ENCODE results near the gene SRCAP. TPM values are rescaled to one million over a fixed set of nuclear protein-coding genes. Genes with fewer than 3 reads are reported as not detected.

The SRCAP gene
- total RNA-seq, 1 donor from 2014 or later, result 17.2 TPM

DNA sequence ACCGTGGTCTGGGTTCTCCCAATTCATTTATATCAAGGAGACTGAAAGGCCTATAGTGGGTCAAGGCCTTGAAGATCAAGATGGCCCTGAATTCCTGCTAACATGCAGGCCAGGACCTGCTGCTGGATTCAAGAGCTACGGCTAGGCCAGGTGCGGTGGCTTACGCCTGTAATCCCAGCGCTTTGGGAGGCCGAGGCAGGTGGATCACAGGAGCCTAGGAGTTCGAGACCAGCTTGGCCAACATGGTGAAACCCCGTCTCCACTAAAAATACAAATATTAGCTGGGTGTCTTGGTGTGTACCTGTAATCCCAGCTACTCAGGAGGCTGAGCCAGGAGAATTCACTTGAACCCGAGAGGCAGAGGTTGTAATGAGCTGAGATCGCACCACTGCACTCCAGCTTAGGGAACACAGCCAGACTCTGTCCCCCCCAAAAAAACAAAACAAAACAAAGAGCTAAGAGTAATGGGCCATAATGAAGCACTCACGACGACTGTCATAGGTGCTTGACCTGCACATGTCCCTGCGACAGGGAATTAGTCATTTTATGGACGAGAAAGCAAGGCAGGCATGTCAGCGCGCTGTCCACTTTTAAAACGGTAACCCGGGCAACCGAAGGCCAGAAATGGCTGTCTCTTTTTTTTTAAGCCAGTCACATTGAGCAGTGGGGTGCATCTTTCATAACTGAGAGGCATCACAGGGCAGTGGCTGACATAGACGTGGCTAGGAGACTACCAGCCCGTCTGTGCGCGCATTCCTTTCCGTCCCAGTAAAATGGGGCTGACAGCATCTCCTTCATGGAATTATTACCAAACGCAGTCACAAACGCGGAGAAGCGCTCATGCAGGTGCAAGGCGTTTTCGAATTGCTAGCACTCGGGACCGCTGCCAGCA, 41.8 kb upstream of the SRCAP start:
- H3K36me3 ChIP-seq (ENCODE audit: control insufficient read depth in 3 of 3, insufficient read depth in 3 of 3, low read length in 3 of 3), result peaks cover 48 to 56% (median 53%) of the 10 kb centered on the region in 3 donors
- peak overlapping the region; percentile 70 to 82 (median 82) for H3K4me3 ChIP-seq (ENCODE audit: low read length in 3 of 3)
- peaks cover 38 to 48% (median 42%) of the 10 kb centered on the region in 3 donors for H3K4me1 ChIP-seq (ENCODE audit: control insufficient read depth in 3 of 3, insufficient read depth in 3 of 3, low read length in 3 of 3)

DNA sequence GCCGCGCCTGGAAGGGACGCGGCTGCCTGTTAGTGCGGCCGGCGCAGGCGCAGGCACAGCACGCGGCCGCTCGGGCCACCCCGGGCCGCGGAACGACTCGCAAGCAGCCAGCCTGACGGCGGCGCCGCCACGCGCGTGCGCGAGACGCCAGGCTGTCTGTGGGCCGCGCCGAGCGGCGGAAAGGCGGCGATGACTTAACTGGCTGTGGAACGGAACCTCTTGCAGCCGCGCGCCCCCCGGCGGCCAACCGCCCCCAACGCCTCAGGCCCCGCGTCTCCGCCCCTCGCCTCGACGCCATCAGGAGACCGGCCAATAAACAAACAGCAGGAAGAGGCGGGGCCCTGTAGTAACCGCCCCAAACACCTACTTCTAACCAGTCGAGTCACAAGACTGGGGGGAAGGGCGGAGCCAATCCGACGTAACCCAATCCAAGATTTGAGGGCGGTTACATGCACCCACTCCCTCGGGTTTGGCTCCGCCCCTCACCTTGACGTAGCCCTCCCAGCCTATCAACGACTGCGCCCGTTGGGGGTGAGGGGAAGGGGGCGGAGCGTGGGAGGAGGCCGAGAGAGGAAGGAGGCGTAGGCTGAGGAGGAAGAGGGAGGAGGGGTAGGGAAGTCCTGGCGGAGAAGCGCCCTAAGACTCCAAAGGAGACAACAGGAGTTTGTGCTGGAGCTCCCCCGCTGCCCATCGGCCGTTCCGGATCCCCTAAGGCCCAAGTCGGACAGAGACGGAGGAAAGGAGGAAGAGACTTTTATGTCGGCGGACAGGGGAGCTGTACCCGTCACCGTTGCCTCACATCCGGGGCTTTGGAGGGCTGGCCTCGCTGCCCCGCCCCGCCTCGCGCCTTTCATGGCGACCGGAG, 40.9 kb upstream of the SRCAP start, which contains the start of gene FBRS:
FBRS (plus strand) TSS at position 566 of the 865 bp plus-strand sequence. CDS start 1,088 bp downstream, outside the sequence.
- H3K27ac ChIP-seq (ENCODE audit: low read depth, low read length), result peak within 1 kb of the TSS; percentile 98
- H3K27me3 ChIP-seq (ENCODE audit: control insufficient read depth in 3 of 3, insufficient read depth in 3 of 3, low read length in 3 of 3), result no peaks in the 10 kb centered on the region
- H3K36me3 ChIP-seq (ENCODE audit: control insufficient read depth in 3 of 3, insufficient read depth in 3 of 3, low read length in 3 of 3), result peaks cover 48 to 57% (median 54%) of the 10 kb centered on the region in 3 donors
- no peaks in the 10 kb centered on the region for H3K9me3 ChIP-seq (ENCODE audit: control insufficient read depth in 3 of 3, low read length in 3 of 3)
- H3K4me3 ChIP-seq (ENCODE audit: low read length in 3 of 3), result peak within 1 kb of the TSS; percentile 86 to 97 (median 88)
- H3K9ac ChIP-seq (ENCODE audit: low read depth in 1 of 3, low read length in 3 of 3), result peak within 1 kb of the TSS; percentile 97 to 98 (median 98)
- H3K4me1 ChIP-seq (ENCODE audit: control insufficient read depth in 3 of 3, insufficient read depth in 3 of 3, low read length in 3 of 3), result peaks cover 32 to 46% (median 38%) of the 10 kb centered on the region in 3 donors

More for the DNA sequence above, 41.8 kb upstream of the SRCAP start:
- Histone ChIP-seq H3K9me3 (ENCODE audit: control insufficient read depth in 3 of 3, low read length in 3 of 3) (no peaks in the 10 kb centered on the region), H3K9ac (ENCODE audit: low read depth in 1 of 3, low read length in 3 of 3) (peak overlapping the region; percentile 79 to 82 (median 80)), H3K27ac (ENCODE audit: low read depth, low read length) (peak overlapping the region; percentile 81), H3K27me3 (ENCODE audit: control insufficient read depth in 3 of 3, insufficient read depth in 3 of 3, low read length in 3 of 3) (no peaks in the 10 kb centered on the region)

DNA sequence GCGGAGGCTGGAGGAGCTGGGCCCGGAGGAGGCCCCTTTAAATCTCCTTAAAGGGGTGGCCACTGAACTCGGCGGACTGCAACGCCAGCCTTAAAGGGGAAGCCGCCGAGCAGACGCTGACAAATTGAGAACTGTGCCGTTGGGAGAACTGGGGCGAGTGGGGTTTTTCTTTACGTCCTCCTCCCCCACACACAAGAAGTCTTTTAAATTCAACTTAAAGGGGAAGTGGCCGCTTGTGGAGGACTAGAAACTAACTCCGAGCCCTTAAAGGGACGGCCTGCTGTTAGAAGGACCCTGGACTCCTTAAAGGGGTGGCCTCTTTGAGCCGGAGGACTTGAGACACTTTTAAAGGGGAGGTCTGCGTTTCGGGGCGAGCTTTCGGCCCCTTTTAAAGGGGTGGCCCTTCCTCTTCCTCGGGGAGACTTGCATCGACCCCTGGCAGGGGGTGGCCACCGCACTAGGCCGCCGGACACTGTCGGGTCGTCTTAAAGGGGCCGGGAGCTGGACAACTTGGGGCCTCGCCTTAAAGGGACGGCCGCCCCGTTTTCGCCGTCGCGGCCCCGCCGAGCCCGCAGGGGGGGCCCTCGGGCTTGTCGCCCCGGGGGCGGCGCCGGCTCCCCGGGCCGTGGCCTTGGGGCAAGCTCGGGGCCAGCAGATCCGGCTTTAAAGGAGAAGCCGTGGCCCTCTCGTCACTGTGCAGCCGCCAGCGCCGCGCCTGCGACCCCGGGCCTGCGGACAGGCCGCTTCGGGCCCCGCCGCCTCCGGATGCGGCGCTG, 40.1 kb upstream of the SRCAP start:
- H3K36me3 ChIP-seq (ENCODE audit: control insufficient read depth in 3 of 3, insufficient read depth in 3 of 3, low read length in 3 of 3), result peaks cover 52 to 57% (median 57%) of the 10 kb centered on the region in 3 donors

DNA sequence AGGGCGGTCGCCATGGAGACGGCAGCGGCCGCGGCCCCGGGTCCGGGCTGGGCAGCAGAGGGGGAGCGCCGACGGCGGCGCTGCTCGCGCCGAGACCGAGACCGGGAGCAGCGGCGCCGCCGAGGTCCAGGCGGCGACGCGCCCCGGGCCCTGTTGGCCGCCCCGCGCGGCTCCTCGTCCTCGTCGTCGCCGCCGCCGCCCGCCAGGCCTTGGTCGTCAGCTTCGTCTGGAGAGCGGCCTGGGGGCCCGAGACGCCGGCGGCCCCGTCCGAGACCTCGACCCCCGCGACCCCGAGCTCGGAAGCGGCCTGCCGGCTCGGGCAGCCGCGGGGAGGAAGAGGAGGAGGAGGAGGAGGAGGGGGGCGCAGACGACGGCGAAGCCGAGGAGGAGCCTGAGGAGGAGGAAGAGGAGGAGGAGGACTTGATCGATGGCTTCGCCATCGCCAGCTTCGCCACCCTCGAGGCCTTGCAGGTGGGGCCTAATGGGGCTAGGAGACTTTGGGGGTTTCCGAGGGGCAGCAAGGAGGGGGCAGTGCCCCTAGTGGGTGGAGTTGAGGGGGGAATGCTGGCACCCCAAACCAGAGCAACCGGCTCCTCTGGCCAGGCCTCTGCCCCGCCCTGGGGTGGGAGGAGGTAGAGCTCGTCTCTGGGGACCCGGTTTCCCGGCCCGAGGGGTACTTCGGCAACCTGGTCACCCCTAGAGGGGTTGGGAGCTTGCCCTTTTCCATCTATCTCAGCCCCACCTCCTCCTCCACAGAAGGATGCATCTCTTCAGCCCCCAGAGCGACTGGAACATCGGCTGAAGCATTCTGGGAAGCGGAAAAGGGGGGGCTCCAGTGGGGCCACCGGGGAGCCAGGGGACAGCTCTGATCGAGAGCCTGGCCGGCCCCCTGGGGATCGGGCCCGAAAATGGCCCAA, 39.2 kb upstream of the SRCAP start:
- Histone ChIP-seq H3K4me1 (ENCODE audit: control insufficient read depth in 3 of 3, insufficient read depth in 3 of 3, low read length in 3 of 3) (peaks cover 32 to 53% (median 43%) of the 10 kb centered on the region in 3 donors), H3K27me3 (ENCODE audit: control insufficient read depth in 3 of 3, insufficient read depth in 3 of 3, low read length in 3 of 3) (no peaks in the 10 kb centered on the region), H3K27ac (ENCODE audit: low read depth, low read length) (peak overlapping the region; percentile 98), H3K4me3 (ENCODE audit: low read length in 3 of 3) (peak overlapping the region; percentile 80 to 97 (median 86)), H3K36me3 (ENCODE audit: control insufficient read depth in 3 of 3, insufficient read depth in 3 of 3, low read length in 3 of 3) (peaks cover 51 to 56% (median 54%) of the 10 kb centered on the region in 3 donors), H3K9ac (ENCODE audit: low read depth in 1 of 3, low read length in 3 of 3) (peak overlapping the region; percentile 97 to 98 (median 98)), H3K9me3 (ENCODE audit: control insufficient read depth in 3 of 3, low read length in 3 of 3) (no peaks in the 10 kb centered on the region)

More for the DNA sequence above, 40.1 kb upstream of the SRCAP start:
- Histone ChIP-seq H3K27ac (ENCODE audit: low read depth, low read length) (peak overlapping the region; percentile 98), H3K27me3 (ENCODE audit: control insufficient read depth in 3 of 3, insufficient read depth in 3 of 3, low read length in 3 of 3) (no peaks in the 10 kb centered on the region), H3K9me3 (ENCODE audit: control insufficient read depth in 3 of 3, low read length in 3 of 3) (no peaks in the 10 kb centered on the region), H3K4me1 (ENCODE audit: control insufficient read depth in 3 of 3, insufficient read depth in 3 of 3, low read length in 3 of 3) (peaks cover 32 to 53% (median 43%) of the 10 kb centered on the region in 3 donors), H3K9ac (ENCODE audit: low read depth in 1 of 3, low read length in 3 of 3) (peak overlapping the region; percentile 97 to 98 (median 98)), H3K4me3 (ENCODE audit: low read length in 3 of 3) (peak overlapping the region; percentile 86 to 97 (median 88))

DNA sequence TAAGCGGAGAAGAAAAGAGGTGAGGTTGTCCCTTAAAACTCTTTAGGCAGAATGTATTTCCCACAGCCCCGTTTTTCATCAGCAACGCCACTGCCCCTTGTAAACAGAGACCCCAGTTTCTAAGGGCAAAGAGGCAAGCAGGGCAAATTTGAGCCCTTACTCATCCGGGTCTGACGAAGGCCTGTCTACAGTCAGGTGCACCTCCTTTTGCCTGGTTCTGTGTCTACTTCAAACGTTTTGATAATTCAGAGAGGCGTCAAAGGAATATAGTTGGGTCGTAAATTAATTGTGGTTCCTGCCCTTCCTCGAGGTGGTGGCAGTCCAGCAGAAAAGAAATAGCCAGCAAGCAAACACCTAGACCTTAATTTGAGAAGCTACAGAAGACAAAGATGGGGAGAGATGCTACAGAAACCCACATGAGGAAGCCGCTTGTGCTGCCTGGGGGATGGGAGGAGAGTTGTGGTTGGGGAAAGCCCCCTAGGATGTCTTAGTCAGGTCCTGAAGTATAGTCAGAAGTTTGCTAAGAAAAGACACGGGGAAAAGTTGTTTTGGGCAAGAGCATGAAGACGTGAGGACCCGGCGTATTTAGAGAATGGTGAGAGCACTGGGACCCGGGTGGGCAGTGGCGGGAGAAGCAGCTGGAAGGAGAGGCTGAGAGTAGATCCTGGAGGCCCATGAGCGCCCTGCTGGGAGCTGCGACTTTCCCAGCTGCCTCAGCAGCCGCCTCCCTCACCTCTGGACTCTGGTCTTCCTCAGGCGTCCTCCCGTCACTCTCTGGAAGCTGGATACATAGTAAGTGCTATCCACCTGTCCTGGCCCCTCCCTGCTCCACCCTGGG, 38.3 kb upstream of the SRCAP start:
- no peaks in the 10 kb centered on the region for H3K27me3 ChIP-seq (ENCODE audit: control insufficient read depth in 3 of 3, insufficient read depth in 3 of 3, low read length in 3 of 3)
- peak overlapping the region; percentile 97 to 98 (median 98) for H3K9ac ChIP-seq (ENCODE audit: low read depth in 1 of 3, low read length in 3 of 3)
- peak overlapping the region; percentile 98 for H3K27ac ChIP-seq (ENCODE audit: low read depth, low read length)
- H3K4me1 ChIP-seq (ENCODE audit: control insufficient read depth in 3 of 3, insufficient read depth in 3 of 3, low read length in 3 of 3), result peaks cover 32 to 53% (median 43%) of the 10 kb centered on the region in 3 donors
- H3K36me3 ChIP-seq (ENCODE audit: control insufficient read depth in 3 of 3, insufficient read depth in 3 of 3, low read length in 3 of 3), result peaks cover 52 to 56% (median 54%) of the 10 kb centered on the region in 3 donors
- H3K4me3 ChIP-seq (ENCODE audit: low read length in 3 of 3), result peak overlapping the region; percentile 80 to 97 (median 86)
- no peaks in the 10 kb centered on the region for H3K9me3 ChIP-seq (ENCODE audit: control insufficient read depth in 3 of 3, low read length in 3 of 3)

DNA sequence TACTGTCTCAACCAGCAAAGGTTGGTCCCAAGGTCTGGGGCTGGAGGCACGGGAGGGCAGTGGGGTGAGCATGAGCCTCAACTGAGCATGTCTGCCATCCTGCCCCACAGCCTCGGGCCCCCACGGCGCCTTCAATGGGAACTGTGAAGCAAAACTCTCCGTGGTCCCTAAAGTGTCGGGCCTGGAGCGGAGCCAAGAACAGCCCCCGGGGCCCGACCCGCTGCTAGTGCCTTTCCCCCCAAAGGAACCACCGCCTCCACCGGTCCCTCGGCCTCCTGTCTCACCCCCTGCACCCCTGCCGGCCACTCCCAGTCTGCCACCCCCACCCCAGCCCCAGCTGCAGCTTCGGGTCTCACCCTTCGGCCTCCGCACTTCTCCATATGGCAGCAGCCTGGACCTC, 36.5 kb upstream of the SRCAP start:
- peaks cover 59 to 62% (median 60%) of the 10 kb centered on the region in 3 donors for H3K36me3 ChIP-seq (ENCODE audit: control insufficient read depth in 3 of 3, insufficient read depth in 3 of 3, low read length in 3 of 3)
- no peak overlapping the region for H3K27ac ChIP-seq (ENCODE audit: low read depth, low read length)
- H3K4me1 ChIP-seq (ENCODE audit: control insufficient read depth in 3 of 3, insufficient read depth in 3 of 3, low read length in 3 of 3), result peaks cover 28 to 43% (median 34%) of the 10 kb centered on the region in 3 donors
- H3K27me3 ChIP-seq (ENCODE audit: control insufficient read depth in 3 of 3, insufficient read depth in 3 of 3, low read length in 3 of 3), result no peaks in the 10 kb centered on the region
- H3K9me3 ChIP-seq (ENCODE audit: control insufficient read depth in 3 of 3, low read length in 3 of 3), result no peaks in the 10 kb centered on the region
- H3K4me3 ChIP-seq (ENCODE audit: low read length in 3 of 3), result no peak overlapping the region
- peak overlapping the region in 2 of 3 donors; percentile 7 to 33 for H3K9ac ChIP-seq (ENCODE audit: low read depth in 1 of 3, low read length in 3 of 3)

DNA sequence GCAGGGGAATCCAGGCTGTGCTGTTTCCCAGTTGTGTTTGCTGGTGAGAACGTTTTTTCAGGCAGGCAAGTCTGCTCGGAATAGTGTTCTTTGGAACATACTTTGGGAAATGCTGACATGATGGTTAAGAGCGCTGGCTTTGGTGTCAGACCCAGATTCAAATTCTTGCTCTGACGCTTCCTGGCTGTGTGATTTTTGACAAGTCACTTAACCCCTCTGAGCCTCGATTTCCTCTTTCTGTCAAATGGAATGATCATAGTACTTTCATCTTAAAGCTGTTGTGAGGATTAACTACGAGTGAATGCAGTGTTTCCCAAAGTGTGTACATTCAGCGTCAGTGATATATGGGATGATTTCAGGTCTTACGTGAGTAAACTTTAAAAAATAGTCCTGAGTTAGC, 35.9 kb upstream of the SRCAP start:
- Histone ChIP-seq H3K27ac (ENCODE audit: low read depth, low read length) (no peak overlapping the region), H3K4me1 (ENCODE audit: control insufficient read depth in 3 of 3, insufficient read depth in 3 of 3, low read length in 3 of 3) (peaks cover 26 to 40% (median 32%) of the 10 kb centered on the region in 3 donors), H3K9me3 (ENCODE audit: control insufficient read depth in 3 of 3, low read length in 3 of 3) (no peaks in the 10 kb centered on the region), H3K9ac (ENCODE audit: low read depth in 1 of 3, low read length in 3 of 3) (no peak overlapping the region), H3K4me3 (ENCODE audit: low read length in 3 of 3) (no peak overlapping the region), H3K36me3 (ENCODE audit: control insufficient read depth in 3 of 3, insufficient read depth in 3 of 3, low read length in 3 of 3) (peaks cover 64 to 68% (median 65%) of the 10 kb centered on the region in 3 donors), H3K27me3 (ENCODE audit: control insufficient read depth in 3 of 3, insufficient read depth in 3 of 3, low read length in 3 of 3) (no peaks in the 10 kb centered on the region)

DNA sequence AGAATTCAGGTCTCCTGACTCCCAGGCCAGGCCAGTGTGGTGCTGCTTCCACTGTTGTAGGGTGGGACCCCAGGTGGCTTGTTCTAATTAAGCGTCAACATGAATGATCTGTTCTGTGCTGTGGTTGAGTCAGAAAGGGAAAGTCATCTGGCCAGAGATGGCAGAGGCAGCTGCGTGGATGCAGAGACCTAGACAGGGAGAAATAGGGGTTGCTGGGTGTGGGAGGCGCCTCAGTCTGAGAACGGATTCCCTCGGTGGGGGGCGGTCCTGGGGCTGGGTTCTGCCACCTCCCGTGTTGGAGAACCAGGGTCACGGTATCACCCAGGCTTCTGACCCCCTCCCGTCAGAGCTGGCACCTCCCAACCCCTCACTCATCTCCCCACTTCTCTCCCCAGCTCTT, 35.2 kb upstream of the SRCAP start:
- Histone ChIP-seq H3K27ac (ENCODE audit: low read depth, low read length) (no peak overlapping the region), H3K9me3 (ENCODE audit: control insufficient read depth in 3 of 3, low read length in 3 of 3) (no peaks in the 10 kb centered on the region), H3K36me3 (ENCODE audit: control insufficient read depth in 3 of 3, insufficient read depth in 3 of 3, low read length in 3 of 3) (peaks cover 69% of the 10 kb centered on the region in 3 donors), H3K4me3 (ENCODE audit: low read length in 3 of 3) (no peak overlapping the region), H3K9ac (ENCODE audit: low read depth in 1 of 3, low read length in 3 of 3) (peak overlapping the region in 2 of 3 donors; percentile 15 to 26), H3K27me3 (ENCODE audit: control insufficient read depth in 3 of 3, insufficient read depth in 3 of 3, low read length in 3 of 3) (no peaks in the 10 kb centered on the region), H3K4me1 (ENCODE audit: control insufficient read depth in 3 of 3, insufficient read depth in 3 of 3, low read length in 3 of 3) (peaks cover 26 to 40% (median 32%) of the 10 kb centered on the region in 3 donors)
